Epidermal melanocyte (primary cell): ENCODE results near the gene RYR1.
"Not testable (repeated sequence)": the region's sequence is repeated elsewhere in the genome, so short reads cannot be mapped to it uniquely, and the experiment has no call there.

ENCODE experiments used
- DNase-seq: peaks from one replicate; pipeline ENCODE4 v3.0.0; 2011; ENCODE audit warnings: low spot score; ENCODE audit not compliant: insufficient read length

The RYR1 gene

DNA sequence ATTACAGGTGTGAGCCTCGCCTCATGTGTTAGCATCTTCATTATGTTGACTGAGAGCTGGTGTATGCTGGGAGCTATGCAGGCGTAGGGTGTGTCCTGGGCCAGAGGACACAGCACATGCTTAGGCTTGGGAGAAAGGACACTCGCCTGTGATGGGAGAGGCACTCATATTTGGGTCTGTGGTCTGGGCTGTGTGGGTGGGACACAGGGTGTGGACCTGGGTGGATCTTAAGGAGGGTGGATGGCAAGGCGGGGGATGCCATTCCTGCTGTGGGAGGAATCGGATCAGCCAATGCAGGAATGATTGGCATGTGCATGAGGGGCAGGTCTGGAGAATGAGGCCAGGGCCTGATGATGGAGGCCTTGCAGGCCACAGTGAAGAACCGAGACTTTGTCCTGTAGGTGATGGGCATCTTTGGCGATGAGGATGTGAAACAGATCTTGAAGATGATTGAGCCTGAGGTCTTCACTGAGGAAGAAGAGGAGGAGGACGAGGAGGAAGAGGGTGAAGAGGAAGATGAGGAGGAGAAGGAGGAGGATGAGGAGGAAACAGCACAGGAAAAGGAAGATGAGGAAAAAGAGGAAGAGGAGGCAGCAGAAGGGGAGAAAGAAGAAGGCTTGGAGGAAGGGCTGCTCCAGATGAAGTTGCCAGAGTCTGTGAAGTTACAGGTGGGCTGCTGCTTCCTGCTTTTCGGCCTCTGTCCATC is 55.4 kb downstream of the RYR1 start:
- no peak for DNase-seq

DNA sequence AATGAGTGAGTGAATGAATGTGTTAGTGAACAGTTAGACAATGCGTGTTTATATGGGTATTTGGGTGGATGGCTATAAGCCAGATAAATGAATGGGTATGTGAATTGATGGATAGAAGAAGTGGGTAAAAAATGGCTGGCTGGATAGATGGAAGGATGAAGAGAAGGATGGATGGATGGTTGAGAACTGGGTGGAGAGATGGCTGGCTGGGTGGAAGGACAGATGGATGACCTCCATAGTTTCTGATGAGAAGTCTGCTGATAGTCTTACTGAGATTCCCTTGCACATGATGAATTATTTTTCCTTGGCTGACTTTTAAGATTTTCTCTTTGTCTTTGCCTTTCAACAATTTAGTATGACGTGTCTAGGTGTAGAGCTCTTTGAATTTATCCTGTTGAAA is 57.4 kb downstream of the RYR1 start:
- DNase-seq, result no peak

DNA sequence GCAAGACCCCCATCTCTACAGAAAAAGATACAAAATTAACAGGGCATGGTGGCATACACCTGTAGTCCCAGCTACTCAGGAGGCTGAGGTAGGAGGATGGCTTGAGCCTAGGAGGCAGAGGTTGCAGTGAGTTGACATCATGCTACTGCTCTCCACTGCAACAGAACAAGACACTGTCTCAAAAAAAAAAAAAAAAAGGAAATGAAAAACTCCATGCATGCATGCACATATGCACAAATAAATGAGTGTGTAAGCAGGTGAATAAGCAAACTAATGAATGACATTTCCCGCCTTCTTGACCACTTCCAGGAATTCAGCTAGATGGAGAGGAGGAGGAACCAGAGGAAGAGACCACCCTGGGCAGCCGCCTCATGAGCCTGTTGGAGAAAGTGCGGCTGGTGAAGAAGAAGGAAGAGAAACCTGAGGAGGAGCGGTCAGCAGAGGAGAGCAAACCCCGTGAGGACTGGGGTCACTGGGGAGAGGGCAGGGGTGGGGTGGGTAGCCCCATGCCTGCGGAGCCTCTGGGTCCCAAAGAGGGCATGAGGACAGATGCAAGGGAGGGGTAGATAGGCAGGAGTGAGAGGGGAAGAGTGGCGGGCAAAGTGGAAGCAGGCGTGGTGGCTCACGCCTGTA is 58.8 kb downstream of the RYR1 start:
- no peak for DNase-seq

DNA sequence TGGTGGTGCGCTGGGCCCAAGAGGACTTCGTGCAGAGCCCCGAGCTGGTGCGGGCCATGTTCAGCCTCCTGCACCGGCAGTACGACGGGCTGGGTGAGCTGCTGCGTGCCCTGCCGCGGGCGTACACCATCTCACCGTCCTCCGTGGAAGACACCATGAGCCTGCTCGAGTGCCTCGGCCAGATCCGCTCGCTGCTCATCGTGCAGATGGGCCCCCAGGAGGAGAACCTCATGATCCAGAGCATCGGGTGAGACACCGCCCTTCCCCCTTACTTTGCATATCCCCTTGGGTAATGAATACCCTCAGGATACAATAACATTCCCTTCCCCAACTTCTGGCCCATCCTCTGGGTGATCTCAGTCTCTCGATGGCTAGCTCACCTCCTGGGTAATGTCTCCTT is 60.9 kb downstream of the RYR1 start:
- DNase-seq, result no peak

DNA sequence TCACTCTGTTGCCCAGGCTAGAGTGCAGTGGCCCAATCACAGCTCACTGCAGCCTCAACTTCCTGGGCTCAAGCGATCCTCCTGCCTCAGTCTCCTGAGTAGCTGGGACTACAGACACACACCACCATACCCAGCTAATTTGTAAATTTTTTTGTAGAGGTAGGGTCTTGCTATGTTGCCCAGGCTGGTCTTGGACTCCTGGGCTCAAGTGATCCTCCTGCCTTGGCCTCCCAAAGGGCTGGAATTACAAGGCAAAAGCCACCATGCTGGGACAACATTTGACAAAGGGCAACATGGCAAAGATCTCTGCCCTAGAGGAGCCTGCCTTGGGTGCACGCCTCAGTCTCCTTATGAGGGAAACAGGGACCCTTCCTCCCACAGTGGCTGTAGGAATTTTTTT is 61.9 kb downstream of the RYR1 start:
- not testable (repeated sequence) for DNase-seq

DNA sequence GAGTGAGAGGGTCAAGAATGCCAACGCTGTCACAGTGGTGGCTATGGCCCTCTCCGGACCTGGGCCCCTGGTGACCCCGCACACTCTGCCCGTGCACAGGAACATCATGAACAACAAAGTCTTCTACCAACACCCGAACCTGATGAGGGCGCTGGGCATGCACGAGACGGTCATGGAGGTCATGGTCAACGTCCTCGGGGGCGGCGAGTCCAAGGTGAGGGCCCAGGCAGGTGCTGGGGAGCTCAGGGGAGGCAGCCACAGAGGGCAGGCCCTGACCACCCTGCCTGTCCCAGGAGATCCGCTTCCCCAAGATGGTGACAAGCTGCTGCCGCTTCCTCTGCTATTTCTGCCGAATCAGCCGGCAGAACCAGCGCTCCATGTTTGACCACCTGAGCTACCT is 62.6 kb downstream of the RYR1 start:
- DNase-seq, result no peak

DNA sequence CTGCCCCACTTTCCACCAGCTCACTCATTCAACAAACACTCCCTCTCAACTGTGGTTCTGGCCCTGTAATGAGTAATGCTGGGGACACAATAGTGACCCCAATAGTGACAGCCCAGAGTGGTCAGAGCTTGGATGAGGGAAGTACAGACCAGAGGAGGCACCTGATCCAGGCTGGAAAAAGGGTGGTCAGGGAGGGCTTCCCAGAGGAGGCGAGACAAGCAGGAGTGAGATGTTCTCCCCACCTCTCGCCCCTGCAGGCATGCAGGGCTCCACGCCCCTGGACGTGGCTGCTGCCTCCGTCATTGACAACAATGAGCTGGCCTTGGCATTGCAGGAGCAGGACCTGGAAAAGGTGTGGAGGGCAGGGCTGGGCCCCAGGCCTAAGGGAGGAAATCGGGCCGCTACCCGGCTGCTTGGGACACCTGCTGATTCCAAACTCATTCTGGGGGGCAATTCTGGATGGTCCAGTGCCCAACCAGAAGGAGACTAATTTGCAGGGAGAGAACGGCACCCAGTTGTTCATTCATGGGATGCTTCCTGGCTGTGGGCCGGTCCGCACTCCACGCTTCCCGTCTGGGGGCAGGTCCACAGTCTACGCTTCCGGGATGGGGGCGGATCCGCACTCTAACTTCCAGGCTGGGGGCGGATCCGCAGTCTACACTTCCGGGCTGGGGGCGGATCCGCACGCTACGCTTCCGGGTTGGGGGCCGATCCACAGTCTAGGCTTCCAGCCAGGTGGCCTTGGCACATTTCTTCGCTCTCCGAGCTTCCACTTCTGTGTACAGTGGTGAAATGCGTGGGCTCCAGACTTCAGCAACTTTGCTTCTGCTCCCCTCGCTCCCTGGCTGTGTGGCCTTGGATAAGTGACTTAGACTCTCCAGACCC is 63.4 kb downstream of the RYR1 start:
- DNase-seq, result no peak

DNA sequence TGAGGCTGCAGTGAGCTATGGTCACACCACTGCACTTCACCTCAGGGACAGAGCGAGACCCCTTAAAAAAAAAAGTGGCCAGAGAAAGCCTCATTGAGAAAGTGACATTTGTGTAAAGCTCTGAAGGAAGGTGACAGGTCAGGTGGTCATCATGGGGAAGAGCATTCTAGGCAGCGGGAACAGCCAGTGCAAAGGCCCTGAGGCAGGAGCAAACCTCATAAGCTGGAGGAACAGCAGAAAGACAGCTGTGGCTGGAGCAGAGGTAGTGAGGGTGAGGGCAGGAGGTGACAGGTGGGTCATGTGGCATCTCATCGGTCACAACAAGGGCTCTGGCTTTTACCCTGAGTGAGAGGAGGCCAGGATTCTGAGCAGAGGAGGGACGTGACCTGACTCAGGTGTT is 64.4 kb downstream of the RYR1 start:
- no peak for DNase-seq

DNA sequence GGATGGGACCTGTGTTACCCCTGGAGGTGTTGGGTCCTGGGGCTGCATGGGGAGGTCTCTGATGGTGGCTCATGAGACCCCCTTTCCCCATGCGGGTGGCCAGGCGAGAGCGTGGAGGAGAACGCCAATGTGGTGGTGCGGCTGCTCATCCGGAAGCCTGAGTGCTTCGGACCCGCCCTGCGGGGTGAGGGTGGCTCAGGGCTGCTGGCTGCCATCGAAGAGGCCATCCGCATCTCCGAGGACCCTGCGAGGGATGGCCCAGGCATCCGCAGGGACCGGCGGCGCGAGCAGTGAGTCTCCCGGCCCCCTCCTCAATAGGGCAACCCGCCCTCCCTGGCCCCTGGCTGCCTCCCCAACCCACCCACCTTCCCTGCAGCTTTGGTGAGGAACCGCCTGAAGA is 66.0 kb downstream of the RYR1 start:
- no peak for DNase-seq

DNA sequence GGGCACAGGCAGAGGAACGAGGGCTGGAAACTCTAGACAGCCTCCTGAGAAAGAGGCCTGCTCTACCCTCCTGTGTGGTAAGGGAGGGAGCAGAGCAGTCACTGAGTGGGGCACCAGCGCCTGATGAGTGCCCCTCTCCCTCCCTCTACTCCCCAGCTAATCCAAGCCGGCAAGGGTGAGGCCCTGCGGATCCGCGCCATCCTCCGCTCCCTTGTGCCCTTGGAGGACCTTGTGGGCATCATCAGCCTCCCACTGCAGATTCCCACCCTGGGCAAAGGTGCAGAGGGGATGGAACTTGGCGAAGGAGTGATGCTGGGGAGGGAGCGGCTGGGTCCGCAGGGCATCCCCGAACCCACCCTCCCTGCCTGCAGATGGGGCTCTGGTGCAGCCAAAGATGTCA is 67.0 kb downstream of the RYR1 start:
- DNase-seq, result no peak

DNA sequence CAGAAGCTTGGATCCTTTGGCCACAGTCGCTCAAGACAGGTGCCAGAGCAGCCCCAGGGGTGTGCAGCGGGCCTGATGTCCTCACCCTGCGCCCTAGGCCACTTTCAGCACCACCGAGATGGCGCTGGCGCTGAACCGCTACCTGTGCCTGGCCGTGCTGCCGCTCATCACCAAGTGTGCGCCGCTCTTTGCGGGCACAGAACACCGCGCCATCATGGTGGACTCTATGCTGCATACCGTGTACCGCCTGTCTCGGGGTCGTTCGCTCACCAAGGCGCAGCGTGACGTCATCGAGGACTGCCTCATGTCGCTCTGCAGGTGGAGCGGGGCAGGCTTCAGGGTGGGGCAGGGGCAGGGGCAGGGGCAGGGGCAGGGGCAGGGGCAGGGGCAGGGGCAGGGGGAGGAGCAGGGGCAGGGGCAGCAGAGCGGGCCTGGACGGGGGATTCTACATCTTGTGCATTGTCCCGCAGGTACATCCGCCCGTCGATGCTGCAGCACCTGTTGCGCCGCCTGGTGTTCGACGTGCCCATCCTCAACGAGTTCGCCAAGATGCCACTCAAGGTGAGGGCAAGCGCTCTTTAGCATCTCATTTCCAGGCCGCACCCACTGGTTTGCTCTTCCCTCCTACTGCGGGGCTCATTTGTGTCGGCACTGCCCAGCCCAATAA is 69.1 kb downstream of the RYR1 start:
- no peak for DNase-seq

DNA sequence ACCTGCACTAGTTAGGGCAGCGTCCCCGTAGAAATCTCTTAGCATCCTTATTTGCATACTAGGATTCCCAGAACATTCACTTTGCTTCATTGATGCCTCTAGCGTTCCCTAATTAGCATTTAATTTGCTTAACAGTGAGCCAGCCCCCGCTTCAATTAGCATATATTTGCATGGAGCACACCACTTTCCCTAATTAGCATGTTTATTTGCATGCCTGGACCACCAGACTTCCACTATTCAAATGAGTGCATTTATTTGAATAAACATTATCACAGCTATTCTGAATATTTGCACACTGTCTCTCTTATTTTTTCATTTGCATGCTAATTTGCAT is 69.6 kb downstream of the RYR1 start:
- no peak for DNase-seq

DNA sequence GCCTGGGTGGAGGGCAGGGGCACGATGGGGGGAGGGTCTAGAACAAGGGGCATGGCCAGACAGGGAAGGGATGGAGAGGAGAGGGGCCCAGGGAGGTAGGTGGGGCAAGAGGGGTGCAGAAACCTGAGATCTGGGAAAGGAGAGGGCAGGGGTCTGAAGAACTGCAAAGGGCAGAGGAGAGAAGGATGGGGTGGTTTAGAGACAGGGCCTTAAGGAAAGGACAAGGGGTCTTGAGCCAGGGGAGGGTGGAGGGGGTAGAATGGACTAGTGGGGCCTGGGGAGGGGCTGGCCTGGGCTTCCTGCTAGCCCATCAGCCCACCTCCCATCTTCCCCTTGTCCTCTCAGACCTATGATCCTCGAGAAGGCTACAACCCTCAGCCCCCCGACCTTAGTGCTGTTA is 72.5 kb downstream of the RYR1 start:
- DNase-seq, result no peak

DNA sequence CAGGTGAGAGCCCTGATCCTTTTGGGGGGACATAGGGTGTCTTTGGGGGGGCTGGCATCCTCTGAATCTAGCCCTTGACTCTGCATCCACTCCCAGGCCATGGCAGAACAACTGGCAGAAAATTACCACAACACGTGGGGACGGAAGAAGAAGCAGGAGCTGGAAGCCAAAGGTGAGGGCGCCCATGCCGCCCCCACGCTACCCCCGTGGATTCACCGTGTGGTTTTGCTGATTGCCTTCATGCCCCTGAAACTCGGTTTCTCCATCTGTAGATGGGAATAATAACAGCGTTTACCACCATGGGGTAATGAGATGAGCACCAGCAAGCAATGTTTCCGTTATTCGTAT is 72.9 kb downstream of the RYR1 start:
- no peak for DNase-seq

DNA sequence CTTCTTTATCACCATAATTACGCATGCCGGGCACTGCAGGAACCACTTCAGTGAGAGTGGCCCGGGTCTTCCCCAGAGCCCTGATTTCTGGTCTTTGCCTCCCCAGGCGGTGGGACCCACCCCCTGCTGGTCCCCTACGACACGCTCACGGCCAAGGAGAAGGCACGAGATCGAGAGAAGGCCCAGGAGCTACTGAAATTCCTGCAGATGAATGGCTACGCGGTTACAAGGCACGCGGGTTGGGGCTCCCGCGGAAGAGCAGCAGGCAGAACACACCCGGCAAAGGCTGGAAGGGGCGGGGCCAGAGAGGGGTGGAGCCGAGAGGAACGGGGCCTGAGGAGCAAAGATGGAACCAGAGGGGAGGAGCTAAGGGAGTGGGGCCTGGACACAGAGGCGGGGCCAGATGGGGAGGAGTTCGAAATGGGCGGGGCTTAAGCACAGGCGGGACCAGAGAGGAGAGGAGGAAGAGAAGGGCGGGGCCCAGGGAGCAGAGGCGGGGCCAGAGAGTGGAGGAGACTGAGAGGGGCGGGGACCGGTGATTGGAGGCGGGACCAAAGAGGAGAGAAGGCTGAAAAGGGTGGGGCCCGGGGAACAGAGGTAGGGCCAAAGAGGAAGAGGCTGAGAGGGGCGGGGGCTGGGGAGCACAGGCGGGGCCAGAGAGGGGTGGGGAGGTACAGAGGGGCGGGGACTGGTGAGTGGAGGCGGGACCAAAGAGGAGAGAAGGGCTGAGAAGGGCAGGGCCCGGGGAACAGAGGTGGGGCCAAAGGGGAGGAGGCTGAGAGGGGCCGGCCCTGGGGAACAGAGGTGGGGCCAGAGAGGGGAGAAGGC is 73.4 kb downstream of the RYR1 start:
- DNase-seq, result no peak

DNA sequence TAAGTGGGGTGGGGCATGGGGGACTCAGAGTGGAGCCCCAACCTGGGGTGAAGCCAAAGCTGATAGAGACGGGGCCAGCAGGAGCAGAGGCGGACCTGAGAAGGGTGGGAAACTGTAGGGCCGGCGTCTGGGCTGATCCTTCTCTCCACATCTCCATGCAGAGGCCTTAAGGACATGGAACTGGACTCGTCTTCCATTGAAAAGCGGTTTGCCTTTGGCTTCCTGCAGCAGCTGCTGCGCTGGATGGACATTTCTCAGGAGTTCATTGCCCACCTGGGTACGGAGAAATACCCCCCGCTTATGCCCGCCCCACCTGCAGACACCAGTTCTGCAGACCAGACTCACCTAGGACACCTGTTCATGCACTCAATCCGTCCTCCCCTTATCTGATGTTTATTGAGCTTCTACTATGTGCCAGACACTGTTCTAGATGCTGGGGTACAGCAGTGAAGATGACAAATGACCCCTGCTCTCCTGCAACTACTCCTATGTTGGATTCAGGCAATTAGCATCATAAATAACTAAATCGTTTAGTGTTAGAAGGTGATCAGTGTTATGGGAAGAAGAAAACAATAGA is 74.1 kb downstream of the RYR1 start:
- no peak for DNase-seq

DNA sequence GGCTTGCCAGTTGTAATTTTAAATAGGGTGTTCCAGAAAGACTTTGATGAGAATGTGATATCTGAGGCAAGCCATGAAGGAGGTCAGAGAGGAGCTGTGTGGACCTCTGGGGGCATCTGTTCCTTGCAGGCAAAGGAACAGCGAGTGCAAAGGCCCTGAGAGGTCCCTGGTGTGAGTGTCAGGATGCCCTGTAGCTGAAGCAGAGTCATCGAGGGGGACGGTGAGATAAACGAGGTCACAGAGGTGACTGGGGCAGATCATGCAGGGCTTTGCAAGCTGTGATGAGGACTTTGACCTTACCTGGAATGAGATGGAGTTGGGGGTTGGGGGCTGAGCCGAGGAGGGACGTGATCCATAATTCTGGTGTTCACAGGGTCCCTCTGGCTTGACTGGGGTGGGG is 75.0 kb downstream of the RYR1 start:
- no peak for DNase-seq

DNA sequence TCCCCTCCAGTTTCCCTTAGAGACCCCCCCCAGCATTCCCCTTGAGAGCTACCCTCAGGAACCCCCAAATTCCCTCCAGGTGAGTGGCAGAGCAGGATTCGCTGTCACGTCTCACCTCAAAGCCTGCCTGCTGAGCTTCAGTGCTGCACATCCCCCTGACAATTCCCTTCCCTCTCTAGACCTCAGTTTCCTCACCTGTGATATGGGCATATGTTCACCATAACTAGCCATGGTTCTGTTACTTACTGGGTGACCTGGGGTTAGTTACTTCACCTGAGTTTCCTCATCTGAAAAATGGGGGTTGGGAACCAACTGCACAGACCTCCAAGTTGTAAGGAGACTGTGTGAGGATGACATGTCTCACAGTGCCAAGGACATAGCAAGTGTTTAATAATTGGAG is 75.5 kb downstream of the RYR1 start:
- no peak for DNase-seq

DNA sequence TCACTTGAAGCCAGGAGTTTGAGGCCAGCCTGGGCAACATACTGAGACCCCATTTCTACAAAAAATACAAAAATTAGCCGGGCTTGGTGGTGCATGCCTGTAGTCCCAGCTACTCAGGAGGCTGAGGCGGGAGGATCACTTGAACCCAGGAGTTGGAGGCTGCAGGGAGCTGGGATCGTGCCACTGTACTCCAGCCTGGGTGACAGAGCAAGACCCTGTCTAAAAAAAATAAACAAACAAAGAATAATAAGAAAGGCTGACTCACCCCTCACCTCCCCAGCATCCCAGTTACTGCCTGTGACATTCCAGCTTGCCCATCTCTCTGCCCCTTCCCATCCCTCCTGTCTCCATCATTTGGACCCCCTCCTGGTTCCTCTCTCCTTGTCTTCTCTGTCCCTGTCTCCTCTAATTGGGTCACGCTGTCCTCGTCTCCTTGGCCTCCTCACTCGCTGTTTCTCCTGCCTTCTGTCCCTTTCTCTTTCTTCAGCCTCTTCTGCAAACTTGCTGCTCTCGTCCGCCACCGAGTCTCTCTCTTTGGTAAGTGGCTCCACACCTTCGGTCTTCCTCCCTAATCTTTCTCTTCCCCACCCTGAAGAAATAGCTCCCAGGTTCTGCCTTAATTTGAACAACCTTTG is 77.7 kb downstream of the RYR1 start:
- DNase-seq, result no peak

DNA sequence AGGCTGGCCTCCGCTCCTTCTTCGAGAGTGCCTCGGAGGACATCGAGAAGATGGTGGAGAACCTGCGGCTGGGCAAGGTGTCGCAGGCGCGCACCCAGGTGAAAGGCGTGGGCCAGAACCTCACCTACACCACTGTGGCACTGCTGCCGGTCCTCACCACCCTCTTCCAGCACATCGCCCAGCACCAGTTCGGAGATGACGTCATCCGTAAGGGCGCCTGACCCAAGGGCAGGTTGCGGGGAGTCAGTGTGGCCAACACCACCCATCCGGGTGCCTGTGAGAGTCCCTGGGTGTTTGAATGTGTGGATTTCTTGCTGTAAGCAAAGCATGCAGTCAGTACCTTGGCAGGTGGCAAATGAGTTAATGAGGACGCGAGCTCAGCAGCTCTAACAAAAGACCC is 78.8 kb downstream of the RYR1 start:
- no peak for DNase-seq
